ENCODE data around the gene IBA57. TPM values are rescaled to one million over a fixed set of nuclear protein-coding genes. Genes with fewer than 3 reads are reported as not detected.

Gene IBA57
- total RNA-seq, 5 donors from 2014 or later (not counting 1 experiment from before 2014, with no cell fraction given), result 10.6 to 18.3 (median 12.6) TPM

DNA sequence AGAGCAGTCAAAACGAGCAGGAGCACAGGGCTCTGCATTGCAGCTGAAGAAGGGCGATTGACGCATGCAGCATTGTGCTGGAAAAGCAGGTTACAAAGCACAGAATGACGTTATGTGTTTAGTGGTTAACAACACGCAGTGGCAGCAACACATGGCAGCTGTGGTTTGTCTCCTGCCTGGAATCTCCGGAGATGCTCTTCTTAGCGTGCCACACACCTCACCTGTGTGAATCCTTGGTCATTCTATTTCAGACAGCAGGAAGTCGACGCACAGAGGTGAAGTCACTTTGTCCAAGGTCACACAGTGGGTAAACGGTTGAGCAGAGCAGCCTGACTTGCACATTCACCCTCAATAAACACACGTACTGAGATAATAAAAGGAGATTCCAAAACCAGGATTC lies 56.9 kb downstream of the IBA57 start:
- 92% methylated on average over 9 of the region's 11 CpGs for WGBS (ENCODE audit: insufficient coverage)
- H3K27me3 ChIP-seq (replicated peaks in 1 of 2; ENCODE audit: control insufficient read depth in 2 of 2, extremely low read depth in 1 of 2, insufficient read depth in 2 of 2, low read length in 1 of 2), result peaks cover 0 to 3% of the 10 kb centered on the region in 2 experiments
- Mint-ChIP-seq H3K4me1 (peaks cover 0 to 11% (median 0%) of the 10 kb centered on the region in 3 donors), H3K4me3 (no peak overlapping the region), H3K27ac (no peak overlapping the region), H3K36me3 (peaks cover 61% of the 10 kb centered on the region), H3K9me3 (no peaks in the 10 kb centered on the region), H3K27me3 (no peaks in the 10 kb centered on the region)
- H3K36me3 ChIP-seq (ENCODE audit: control insufficient read depth in 2 of 2, extremely low read depth in 1 of 2, insufficient read depth in 1 of 2, low read length in 1 of 2), result peaks cover 36 to 49% of the 10 kb centered on the region in 2 donors
- CTCF ChIA-PET, result no interaction called here
- ATAC-seq (replicated peaks in 1 of 4) (no peak), DNase-seq (no peak)
- POLR2A ChIA-PET, result no interaction called here
- no peaks in the 10 kb centered on the region for H3K9me3 ChIP-seq
- H3K4me3 ChIP-seq (ENCODE audit: control insufficient read depth in 1 of 2, extremely low read depth in 1 of 2, low read length in 1 of 2), result no peak overlapping the region
- H3K27ac ChIP-seq (ENCODE audit: low read length), result no peak overlapping the region
- no peaks in the 10 kb centered on the region for H3K4me1 ChIP-seq (ENCODE audit: control insufficient read depth in 1 of 2, extremely low read depth in 1 of 2, insufficient read depth in 2 of 2, low read length in 2 of 2)

DNA sequence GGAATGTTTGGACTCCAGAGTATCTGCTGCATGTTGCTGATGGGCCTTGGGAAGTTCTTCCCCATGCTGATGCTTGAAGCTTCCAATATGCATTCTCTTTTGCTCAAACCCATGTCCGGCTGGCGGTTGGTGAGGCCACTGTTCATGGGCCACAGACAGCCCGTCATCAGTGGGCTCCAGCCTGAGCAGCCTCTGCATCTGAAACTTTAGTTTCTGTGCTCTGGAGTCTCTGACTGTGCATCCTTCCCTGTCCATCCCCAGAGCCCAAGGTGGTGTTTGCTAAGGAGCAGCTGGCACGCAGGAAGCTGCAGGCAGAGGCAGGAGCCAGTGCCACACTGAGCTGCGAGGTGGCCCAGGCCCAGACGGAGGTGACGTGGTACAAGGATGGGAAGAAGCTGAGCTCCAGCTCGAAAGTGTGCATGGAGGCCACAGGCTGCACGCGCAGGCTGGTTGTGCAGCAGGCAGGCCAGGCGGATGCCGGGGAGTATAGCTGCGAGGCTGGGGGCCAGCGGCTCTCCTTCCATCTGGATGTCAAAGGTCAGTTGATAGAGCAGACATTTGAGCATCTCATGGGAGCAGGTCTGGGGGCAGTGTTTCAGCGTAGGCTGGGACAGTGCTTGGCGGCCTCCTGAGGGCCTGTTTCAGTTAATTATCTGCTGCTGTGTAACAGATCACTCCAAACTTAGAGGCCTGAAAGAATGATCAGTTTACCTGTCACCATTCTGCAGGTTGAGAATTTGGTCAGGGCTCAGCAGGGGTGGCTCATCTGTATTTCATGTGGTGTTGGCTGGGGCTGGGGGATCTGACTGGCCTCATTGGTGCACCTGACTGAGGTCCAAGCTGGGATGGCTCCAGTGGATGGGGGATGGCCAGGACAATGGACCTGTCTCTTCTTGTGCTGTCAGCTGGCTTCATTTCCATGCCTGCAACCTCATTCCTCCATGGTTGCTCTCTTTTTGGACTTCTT lies 58.9 kb downstream of the IBA57 start:
- Mint-ChIP-seq H3K36me3 (peaks cover 60% of the 10 kb centered on the region), H3K9me3 (no peaks in the 10 kb centered on the region)
- peaks cover 27 to 42% of the 10 kb centered on the region in 2 donors for H3K36me3 ChIP-seq (ENCODE audit: control insufficient read depth in 2 of 2, extremely low read depth in 1 of 2, insufficient read depth in 1 of 2, low read length in 1 of 2)

DNA sequence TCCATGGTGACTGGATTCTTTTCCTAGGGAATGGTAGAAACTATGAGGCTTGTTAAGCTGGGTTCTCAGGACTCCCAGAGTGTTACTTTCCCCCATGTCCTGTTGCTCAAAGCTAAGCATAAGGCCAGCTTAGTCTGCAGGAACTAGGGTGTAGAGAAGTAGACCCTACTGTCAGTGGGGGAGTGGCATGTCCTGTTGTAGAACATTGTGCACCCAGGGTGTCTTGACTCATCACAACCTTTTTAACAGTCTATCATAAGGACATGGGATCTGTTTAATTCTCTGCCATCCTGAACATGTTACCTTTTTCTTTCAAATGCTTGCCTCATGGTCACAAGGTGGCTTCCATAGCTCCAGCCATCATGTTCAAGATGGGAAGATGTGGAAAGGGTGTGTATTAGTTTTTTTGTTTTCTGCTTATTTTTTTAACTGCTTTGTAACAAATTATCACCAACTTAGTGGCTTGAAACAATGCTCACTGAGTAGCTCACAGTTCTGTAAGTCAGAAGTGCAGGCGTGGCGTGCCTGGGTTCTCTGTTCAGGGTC lies 59.6 kb downstream of the IBA57 start:
- ATAC-seq (replicated peaks in 1 of 4), result no peak
- Histone ChIP-seq H3K27me3 (replicated peaks in 1 of 2; ENCODE audit: control insufficient read depth in 2 of 2, extremely low read depth in 1 of 2, insufficient read depth in 2 of 2, low read length in 1 of 2) (peaks cover 0 to 3% of the 10 kb centered on the region in 2 experiments), H3K27ac (ENCODE audit: low read length) (no peak overlapping the region), H3K4me1 (ENCODE audit: control insufficient read depth in 1 of 2, extremely low read depth in 1 of 2, insufficient read depth in 2 of 2, low read length in 2 of 2) (no peaks in the 10 kb centered on the region), H3K9me3 (no peaks in the 10 kb centered on the region), H3K4me3 (ENCODE audit: control insufficient read depth in 1 of 2, extremely low read depth in 1 of 2, low read length in 1 of 2) (no peak overlapping the region), H3K36me3 (ENCODE audit: control insufficient read depth in 2 of 2, extremely low read depth in 1 of 2, insufficient read depth in 1 of 2, low read length in 1 of 2) (peaks cover 21 to 36% of the 10 kb centered on the region in 2 donors)
- 30% methylated on average over 2 of the region's 2 CpGs for WGBS (ENCODE audit: insufficient coverage)
- peaks cover 0 to 9% (median 0%) of the 10 kb centered on the region in 3 donors for H3K4me1 Mint-ChIP-seq
- no peak overlapping the region for H3K27ac Mint-ChIP-seq
- ChIA-PET POLR2A (no interaction called here), CTCF (no interaction called here)
- DNase-seq, result no peak
- no peaks in the 10 kb centered on the region for H3K27me3 Mint-ChIP-seq
- no peak overlapping the region for H3K4me3 Mint-ChIP-seq
- no peaks in the 10 kb centered on the region for H3K9me3 Mint-ChIP-seq
- H3K36me3 Mint-ChIP-seq, result peaks cover 61% of the 10 kb centered on the region

More for the DNA sequence above, 58.9 kb downstream of the IBA57 start:
- peaks cover 0 to 9% (median 0%) of the 10 kb centered on the region in 3 donors for H3K4me1 Mint-ChIP-seq
- no peaks in the 10 kb centered on the region for H3K27me3 Mint-ChIP-seq
- ChIA-PET POLR2A (no interaction called here), CTCF (no interaction called here)
- 89% methylated on average over 16 of the region's 16 CpGs for WGBS (ENCODE audit: insufficient coverage)
- Histone ChIP-seq H3K4me3 (ENCODE audit: control insufficient read depth in 1 of 2, extremely low read depth in 1 of 2, low read length in 1 of 2) (peak overlapping the region in 1 of 2 donors; percentile 18), H3K27me3 (replicated peaks in 1 of 2; ENCODE audit: control insufficient read depth in 2 of 2, extremely low read depth in 1 of 2, insufficient read depth in 2 of 2, low read length in 1 of 2) (peaks cover 0 to 3% of the 10 kb centered on the region in 2 experiments), H3K9me3 (no peaks in the 10 kb centered on the region), H3K27ac (ENCODE audit: low read length) (no peak overlapping the region), H3K4me1 (ENCODE audit: control insufficient read depth in 1 of 2, extremely low read depth in 1 of 2, insufficient read depth in 2 of 2, low read length in 2 of 2) (no peaks in the 10 kb centered on the region)
- H3K4me3 Mint-ChIP-seq, result no peak overlapping the region
- no peak for ATAC-seq (replicated peaks in 1 of 4)
- no peak overlapping the region for H3K27ac Mint-ChIP-seq
- DNase-seq, result no peak

DNA sequence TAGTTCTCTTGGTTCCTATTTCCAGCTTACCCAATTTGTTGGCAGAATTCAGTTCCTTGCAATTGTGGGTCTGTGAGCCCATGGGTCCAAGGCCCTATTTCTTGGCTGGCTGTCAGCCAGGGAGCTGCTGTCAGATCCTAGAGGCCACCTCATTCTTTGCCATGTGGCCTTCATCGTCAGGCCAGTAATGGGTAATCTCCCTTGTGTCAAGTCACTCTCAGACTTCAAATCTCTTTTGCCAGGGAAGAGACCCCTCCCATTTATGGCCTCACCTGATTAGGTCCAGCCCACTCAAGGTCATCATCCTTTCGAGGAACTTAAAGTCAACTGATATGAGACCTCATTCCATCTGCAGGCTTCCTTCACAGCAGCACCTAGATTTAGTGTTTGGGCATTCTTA lies 60.1 kb downstream of the IBA57 start:
- Histone ChIP-seq H3K9me3 (no peaks in the 10 kb centered on the region), H3K27me3 (replicated peaks in 1 of 2; ENCODE audit: control insufficient read depth in 2 of 2, extremely low read depth in 1 of 2, insufficient read depth in 2 of 2, low read length in 1 of 2) (peaks cover 0 to 3% of the 10 kb centered on the region in 2 experiments), H3K4me3 (ENCODE audit: control insufficient read depth in 1 of 2, extremely low read depth in 1 of 2, low read length in 1 of 2) (no peak overlapping the region), H3K27ac (ENCODE audit: low read length) (no peak overlapping the region), H3K4me1 (ENCODE audit: control insufficient read depth in 1 of 2, extremely low read depth in 1 of 2, insufficient read depth in 2 of 2, low read length in 2 of 2) (no peaks in the 10 kb centered on the region), H3K36me3 (ENCODE audit: control insufficient read depth in 2 of 2, extremely low read depth in 1 of 2, insufficient read depth in 1 of 2, low read length in 1 of 2) (peaks cover 21 to 34% of the 10 kb centered on the region in 2 donors)
- POLR2A ChIA-PET, result no interaction called here
- H3K27ac Mint-ChIP-seq, result no peak overlapping the region
- WGBS (ENCODE audit: insufficient coverage), result 100% methylated on average over 1 of the region's 2 CpGs
- H3K9me3 Mint-ChIP-seq, result no peaks in the 10 kb centered on the region
- CTCF ChIA-PET, result no interaction called here
- DNase-seq, result no peak
- H3K27me3 Mint-ChIP-seq, result no peaks in the 10 kb centered on the region
- H3K4me1 Mint-ChIP-seq, result peaks cover 0 to 9% (median 0%) of the 10 kb centered on the region in 3 donors
- no peak for ATAC-seq (replicated peaks in 1 of 4)
- H3K36me3 Mint-ChIP-seq, result peaks cover 65% of the 10 kb centered on the region
- no peak overlapping the region for H3K4me3 Mint-ChIP-seq

DNA sequence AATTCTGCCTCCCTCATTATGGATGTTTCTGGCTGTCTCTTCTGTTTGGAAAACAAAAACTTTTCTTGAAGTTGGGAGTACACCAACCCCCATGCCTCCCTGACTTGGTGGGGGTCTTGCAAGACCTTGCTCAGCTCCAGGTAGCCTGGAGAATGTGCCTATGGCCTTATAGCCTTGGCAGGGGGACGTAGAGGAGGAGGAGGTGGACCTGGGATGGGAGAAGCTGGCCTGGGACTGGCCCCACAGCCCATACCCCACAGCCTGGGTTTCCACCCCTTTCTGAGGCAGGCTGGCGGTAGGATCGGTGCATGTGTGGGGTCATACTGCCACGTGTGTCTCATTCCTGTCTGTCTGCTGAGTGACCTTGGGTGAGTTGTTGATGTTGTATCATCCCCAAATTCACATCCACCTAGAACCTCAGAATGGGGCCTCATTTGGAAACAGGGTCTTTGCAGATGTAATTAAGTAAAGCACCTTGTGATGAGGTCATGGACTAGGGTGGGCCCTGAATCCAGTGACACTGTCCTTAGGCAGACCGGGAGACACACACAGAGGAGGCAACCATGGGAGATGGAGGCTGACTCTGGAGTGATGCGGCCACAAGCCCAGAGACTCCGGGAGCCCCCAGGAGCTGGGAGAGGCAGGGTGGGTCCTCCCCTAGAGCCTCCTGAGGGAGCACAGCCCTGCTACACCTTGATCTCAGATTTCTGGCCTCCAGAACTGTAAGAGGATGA lies 60.7 kb downstream of the IBA57 start:
- no peak for DNase-seq
- peaks cover 66% of the 10 kb centered on the region for H3K36me3 Mint-ChIP-seq

More for the DNA sequence above, 60.7 kb downstream of the IBA57 start:
- no peak overlapping the region for H3K4me3 Mint-ChIP-seq
- H3K9me3 ChIP-seq, result no peaks in the 10 kb centered on the region
- no peaks in the 10 kb centered on the region for H3K4me1 ChIP-seq (ENCODE audit: control insufficient read depth in 1 of 2, extremely low read depth in 1 of 2, insufficient read depth in 2 of 2, low read length in 2 of 2)
- no peak for ATAC-seq (replicated peaks in 1 of 4)
- H3K27ac Mint-ChIP-seq, result no peak overlapping the region
- POLR2A ChIA-PET, result no interaction called here
- CTCF ChIA-PET, result no interaction called here
- no peak overlapping the region for H3K27ac ChIP-seq (ENCODE audit: low read length)
- no peaks in the 10 kb centered on the region for H3K9me3 Mint-ChIP-seq
- peaks cover 0 to 3% of the 10 kb centered on the region in 2 experiments for H3K27me3 ChIP-seq (replicated peaks in 1 of 2; ENCODE audit: control insufficient read depth in 2 of 2, extremely low read depth in 1 of 2, insufficient read depth in 2 of 2, low read length in 1 of 2)
- no peaks in the 10 kb centered on the region for H3K27me3 Mint-ChIP-seq
- H3K4me3 ChIP-seq (ENCODE audit: control insufficient read depth in 1 of 2, extremely low read depth in 1 of 2, low read length in 1 of 2), result no peak overlapping the region
- peaks cover 0 to 9% (median 0%) of the 10 kb centered on the region in 3 donors for H3K4me1 Mint-ChIP-seq
- 90% methylated on average over 3 of the region's 7 CpGs for WGBS (ENCODE audit: insufficient coverage)
- peaks cover 21 to 34% of the 10 kb centered on the region in 2 donors for H3K36me3 ChIP-seq (ENCODE audit: control insufficient read depth in 2 of 2, extremely low read depth in 1 of 2, insufficient read depth in 1 of 2, low read length in 1 of 2)

Measured in T-cell (primary cell).